Hematopoietic multipotent progenitor cell treated with erythropoietin and hydrocortisone succinate and interleukin-3 and kit ligand, for 15 days (in vitro differentiated cells): ENCODE data around the gene ZNF264.
A peak's percentile ranks its signal among the peaks of the same experiment; 100 is the strongest.
"Not testable (repeated sequence)": the region's sequence is repeated elsewhere in the genome, so short reads cannot be mapped to it uniquely, and the experiment has no call there.

Experiments
- DNase-seq: peaks from one replicate; pipeline ENCODE4 v3.0.0-alpha.2; 2015; ENCODE audit warnings: low spot score

ZNF264 gene

GRCh38 chr19:57191141-57192076, at the start of gene ZNF264:
Gene ZNF264 (plus strand): TSS chr19:57191500. CDS start chr19:57191914, 414 bp downstream.
- DNase-seq: peak; percentile 87

GRCh38 chr19:57141699-57142098, 49.6 kb upstream of the ZNF264 start:
- DNase-seq: no peak

GRCh38 chr19:57152921-57153320, 38.4 kb upstream of the ZNF264 start:
- DNase-seq: no peak

GRCh38 chr19:57161985-57162539, 29.2 kb upstream of the ZNF264 start:
- no peak for DNase-seq

GRCh38 chr19:57165846-57166245, 25.5 kb upstream of the ZNF264 start:
- no peak for DNase-seq

GRCh38 chr19:57167385-57167784, 23.9 kb upstream of the ZNF264 start, which contains the start of gene DUXA:
Gene DUXA (minus strand): TSS chr19:57167485. CDS start chr19:57167443, 42 bp downstream.
- DNase-seq: no peak

- no peak for DNase-seq
These were observed 19.7 kb upstream of the ZNF264 start for GRCh38 chr19:57171551-57172081.

- DNase-seq: no peak
These were observed 999 bp upstream of the ZNF264 start for GRCh38 chr19:57190301-57190700.

GRCh38 chr19:57192077-57192420, 749 bp downstream of the ZNF264 start:
- DNase-seq: no peak

GRCh38 chr19:57192993-57193392, 1.7 kb downstream of the ZNF264 start:
- no peak for DNase-seq

- not testable (repeated sequence) for DNase-seq
These were observed 6.6 kb downstream of the ZNF264 start for GRCh38 chr19:57197874-57198273.

GRCh38 chr19:57202160-57202559, 10.9 kb downstream of the ZNF264 start:
- no peak for DNase-seq

- no peak for DNase-seq
These were observed 19.1 kb downstream of the ZNF264 start for GRCh38 chr19:57210381-57210780.

GRCh38 chr19:57212109-57212508, 20.8 kb downstream of the ZNF264 start:
- no peak for DNase-seq

GRCh38 chr19:57227502-57227901, 36.2 kb downstream of the ZNF264 start:
- no peak for DNase-seq

GRCh38 chr19:57231686-57232085, 40.4 kb downstream of the ZNF264 start:
- no peak for DNase-seq

- no peak for DNase-seq
These were observed 41.9 kb downstream of the ZNF264 start for GRCh38 chr19:57233207-57233606.

GRCh38 chr19:57239982-57240310, 48.6 kb downstream of the ZNF264 start:
- DNase-seq: no peak

- peak; percentile 95 for DNase-seq
These were observed 49.2 kb downstream of the ZNF264 start, which contains the start of gene ZNF805 for GRCh38 chr19:57240311-57241090. Gene ZNF805 (plus strand): TSS chr19:57240632. CDS start chr19:57240892, 260 bp downstream.

GRCh38 chr19:57241176-57241575, 49.9 kb downstream of the ZNF264 start:
- no peak for DNase-seq

GRCh38 chr19:57242821-57243220, 51.5 kb downstream of the ZNF264 start:
- no peak for DNase-seq

GRCh38 chr19:57244513-57244912, 53.2 kb downstream of the ZNF264 start:
- DNase-seq: no peak
